Chondrocyte (in vitro differentiated cells): Measurements from ENCODE around the gene NRXN3. TPM values are rescaled to one million over a fixed set of nuclear protein-coding genes. Genes with fewer than 3 reads are reported as not detected.

Source experiments
- DNase-seq: peaks from one replicate; pipeline ENCODE4 v3.0.0; 2021; ENCODE audit warnings: mixed read lengths, low spot score
- H3K27ac Mint-ChIP-seq: one replicate; pipeline ENCODE4 v1.8.0; 2021; ENCODE audit warnings: mild to moderate bottlenecking, moderate library complexity, mixed read lengths; ENCODE audit not compliant: unreplicated experiment
- H3K27me3 Mint-ChIP-seq: 2 replicates; pipeline ENCODE4 v1.8.0; 2021; ENCODE audit warnings: low read depth, mixed read lengths
- H3K36me3 Mint-ChIP-seq: 2 replicates; pipeline ENCODE4 v1.8.0; 2021; ENCODE audit warnings: low read depth, mixed read lengths
- H3K4me1 Mint-ChIP-seq: 2 replicates; pipeline ENCODE4 v1.8.0; 2021; ENCODE audit warnings: low read depth, mild to moderate bottlenecking, mixed read lengths
- H3K4me3 Mint-ChIP-seq: one replicate; pipeline ENCODE4 v1.8.0; 2021; ENCODE audit warnings: mild to moderate bottlenecking, moderate library complexity, mixed read lengths; ENCODE audit not compliant: unreplicated experiment
- H3K9me3 Mint-ChIP-seq: 2 replicates; pipeline ENCODE4 v1.8.0; 2021; ENCODE audit warnings: low read depth, mixed read lengths
- CTCF ChIP-seq: fragments of 200-600 bp; sonication (generic); IDR thresholded peaks from 2 replicates; pipeline ENCODE4 v1.5.0; 2021; ENCODE audit warnings: antibody characterized with exemption, mild to moderate bottlenecking, moderate library complexity
- total RNA-seq: library from RNA; stranded (reverse); gene quantifications from 3 replicates; pipeline ENCODE4 v1.2.1, GENCODE V29; 2021

NRXN3 gene
- total RNA-seq, 1 donor from 2014 or later: 7.9 TPM

DNA sequence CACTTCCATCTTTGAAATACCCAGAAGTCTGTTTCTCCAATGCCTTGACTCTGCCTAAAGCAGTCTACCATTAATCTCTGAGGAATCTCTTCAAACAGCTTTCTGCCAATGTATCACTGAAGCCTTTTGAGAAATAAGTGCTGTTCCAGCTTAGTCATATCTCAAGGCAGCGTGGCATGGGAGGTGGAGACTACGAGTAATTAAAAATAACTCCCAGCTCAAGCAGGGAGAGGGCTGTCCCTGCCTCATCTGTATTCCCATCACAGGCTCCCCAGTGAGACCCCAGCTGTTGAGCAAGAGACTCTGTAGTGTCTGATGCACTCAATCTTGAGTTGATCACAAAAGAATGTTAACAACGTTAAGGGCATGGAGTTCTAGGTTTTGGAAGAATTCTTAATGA is 1340.5 kb downstream of the NRXN3 start:
- Mint-ChIP-seq H3K27me3 (no peaks in the 10 kb centered on the region), H3K4me3 (no peak overlapping the region), H3K9me3 (no peaks in the 10 kb centered on the region), H3K27ac (peak overlapping the region; percentile 17), H3K36me3 (no peaks in the 10 kb centered on the region), H3K4me1 (peaks cover 27% of the 10 kb centered on the region)
- TF ChIP-seq CTCF: no peak
- no peak for DNase-seq

- TF ChIP-seq CTCF: no peak
- DNase-seq: no peak
- no peaks in the 10 kb centered on the region for H3K27me3 Mint-ChIP-seq
- H3K27ac Mint-ChIP-seq: no peak overlapping the region
- H3K9me3 Mint-ChIP-seq: no peaks in the 10 kb centered on the region
- H3K4me3 Mint-ChIP-seq: no peak overlapping the region
- no peaks in the 10 kb centered on the region for H3K36me3 Mint-ChIP-seq
- peaks cover 29% of the 10 kb centered on the region for H3K4me1 Mint-ChIP-seq
Measured at GRCh38 chr14:79511146-79511545, 1341.0 kb downstream of the NRXN3 start.

- TF ChIP-seq CTCF: no peak
- peaks cover 29% of the 10 kb centered on the region for H3K4me1 Mint-ChIP-seq
- no peaks in the 10 kb centered on the region for H3K9me3 Mint-ChIP-seq
- no peaks in the 10 kb centered on the region for H3K27me3 Mint-ChIP-seq
- H3K4me3 Mint-ChIP-seq: no peak overlapping the region
- no peak for DNase-seq
- no peaks in the 10 kb centered on the region for H3K36me3 Mint-ChIP-seq
- H3K27ac Mint-ChIP-seq: no peak overlapping the region
Measured at GRCh38 chr14:79513446-79513845, 1343.3 kb downstream of the NRXN3 start.

DNA sequence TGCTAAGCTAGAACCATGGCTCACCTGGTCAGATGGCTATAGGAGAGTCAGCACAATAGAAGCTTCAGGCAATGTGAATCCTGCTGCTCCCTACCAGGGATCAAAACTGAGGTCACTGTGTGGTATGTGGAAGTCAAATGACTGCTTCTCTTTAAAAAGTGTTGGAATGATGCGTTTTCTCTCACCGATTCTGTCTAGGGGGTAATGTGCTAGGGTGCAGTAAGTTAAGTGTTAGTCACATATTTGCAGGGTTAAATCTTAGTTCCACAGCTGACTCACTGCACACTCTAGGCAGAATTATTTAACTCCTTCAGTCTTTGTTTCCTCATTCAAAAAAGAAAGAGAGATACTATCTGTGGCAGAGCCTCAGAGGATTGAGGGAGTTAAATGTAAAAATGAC is 1344.5 kb downstream of the NRXN3 start:
- Mint-ChIP-seq H3K36me3 (no peaks in the 10 kb centered on the region), H3K27me3 (no peaks in the 10 kb centered on the region), H3K27ac (peak overlapping the region; percentile 61), H3K4me1 (peaks cover 29% of the 10 kb centered on the region), H3K9me3 (no peaks in the 10 kb centered on the region), H3K4me3 (no peak overlapping the region)
- TF ChIP-seq CTCF: no peak
- no peak for DNase-seq

DNA sequence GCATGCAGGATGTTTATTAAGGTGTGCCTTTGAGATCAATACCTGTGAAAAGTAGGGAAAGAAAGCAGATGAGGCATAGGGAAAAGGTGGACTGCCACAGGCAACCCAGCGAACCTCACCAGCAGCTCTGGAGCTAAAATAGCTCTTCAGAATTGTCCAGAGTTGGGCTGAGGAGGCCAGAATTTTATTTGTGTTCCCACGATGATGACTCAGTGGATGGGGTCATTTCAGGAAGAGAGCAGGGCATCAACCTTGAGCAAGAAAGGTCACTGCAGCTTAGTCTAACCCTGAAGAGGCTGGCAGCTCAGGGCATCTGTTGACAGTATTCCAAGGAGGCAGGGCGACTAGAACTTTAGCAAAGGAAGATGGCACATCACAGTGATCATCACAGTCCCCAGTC is 1345.0 kb downstream of the NRXN3 start:
- Mint-ChIP-seq H3K4me1 (peaks cover 27% of the 10 kb centered on the region), H3K36me3 (no peaks in the 10 kb centered on the region), H3K27me3 (no peaks in the 10 kb centered on the region), H3K27ac (peak overlapping the region; percentile 61), H3K4me3 (no peak overlapping the region), H3K9me3 (no peaks in the 10 kb centered on the region)
- DNase-seq: no peak
- no peak for TF ChIP-seq CTCF
